Spinal cord (tissue), 10 donors: ENCODE data around the gene SEMA4A. TPM values are rescaled to one million over a fixed set of nuclear protein-coding genes. Genes with fewer than 3 reads are reported as not detected.

Source experiments
- DNase-seq, 6 donors: peaks; one replicate each; pipeline versions ENCODE4 v3.0.0 to v3.0.0-alpha.2; 2013 to 2015; ENCODE audit warnings: low spot score in 6 of 6, low read depth in 4 of 6
- H3K27ac ChIP-seq: one replicate; pipeline ENCODE4 v1.5.1; 2013; ENCODE audit warnings: low read depth, low read length, control low read depth
- H3K27me3 ChIP-seq: one replicate; pipeline ENCODE4 v1.6.1; 2013; ENCODE audit warnings: low read length; ENCODE audit not compliant: control insufficient read depth, insufficient read depth
- H3K36me3 ChIP-seq: one replicate; pipeline ENCODE4 v1.6.1; 2013; ENCODE audit warnings: low read length; ENCODE audit not compliant: control insufficient read depth, insufficient read depth
- H3K4me1 ChIP-seq: one replicate; pipeline ENCODE4 v1.6.1; 2013; ENCODE audit warnings: low read length; ENCODE audit not compliant: control insufficient read depth, insufficient read depth
- H3K4me3 ChIP-seq: one replicate; pipeline ENCODE4 v1.5.1; 2013; ENCODE audit warnings: low read depth, low read length, control low read depth
- H3K9me3 ChIP-seq: one replicate; pipeline ENCODE4 v1.6.1; 2013; ENCODE audit warnings: low read length; ENCODE audit not compliant: control insufficient read depth, insufficient read depth
- WGBS: methylation state at CpG from one replicate; pipeline ENCODE4 v1.1.5; 2013; ENCODE audit warnings: missing lambda C conversion rate; ENCODE audit not compliant: insufficient coverage; 5-methylcytosine and 5-hydroxymethylcytosine counted together
- polyA plus RNA-seq, 2 donors: library from polyadenylated mRNA; unstranded; fragments of 120-200 nt; gene quantifications; one replicate each; pipeline ENCODE4 v1.2.1, GENCODE V29; 2013; ENCODE audit not compliant: insufficient read length in 2 of 2
- total RNA-seq, 2 donors: library from RNA; depleted of rRNA in 1 of 2; stranded (reverse); fragments of 120-200 nt in 1 of 2; fragments of >200 nt in 1 of 2; gene quantifications; one replicate each; pipeline versions ENCODE4 v1.2.3 to v1.2.4, GENCODE V29; 2013 to 2014
- donor health status: healthy.

SEMA4A gene
- total and polyA plus RNA-seq, 4 donors = 8.2 to 42.0 (median 24.0) TPM

DNA sequence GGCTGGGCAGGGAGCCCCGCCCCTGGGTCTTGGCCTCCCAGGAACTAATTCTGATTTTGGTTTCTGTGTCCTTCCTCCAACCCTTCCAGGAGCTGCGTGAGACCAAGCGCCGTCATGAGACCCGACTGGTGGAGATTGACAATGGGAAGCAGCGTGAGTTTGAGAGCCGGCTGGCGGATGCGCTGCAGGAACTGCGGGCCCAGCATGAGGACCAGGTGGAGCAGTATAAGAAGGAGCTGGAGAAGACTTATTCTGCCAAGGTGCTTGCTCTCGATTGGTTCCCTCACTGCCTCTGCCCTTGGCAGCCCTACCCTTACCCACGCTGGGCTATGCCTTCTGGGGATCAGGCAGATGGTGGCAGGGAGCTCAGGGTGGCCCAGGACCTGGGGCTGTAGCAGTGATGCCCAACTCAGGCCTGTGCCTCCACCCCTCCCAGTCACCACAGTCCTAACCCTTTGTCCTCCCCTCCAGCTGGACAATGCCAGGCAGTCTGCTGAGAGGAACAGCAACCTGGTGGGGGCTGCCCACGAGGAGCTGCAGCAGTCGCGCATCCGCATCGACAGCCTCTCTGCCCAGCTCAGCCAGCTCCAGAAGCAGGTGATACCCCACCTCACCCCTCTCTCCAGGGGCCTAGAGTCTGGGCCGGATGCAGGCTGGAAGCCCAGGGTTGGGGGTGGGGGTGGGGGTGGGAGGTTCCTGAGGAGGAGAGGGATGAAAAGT, 18.5 kb upstream of the SEMA4A start:
- H3K36me3 ChIP-seq = peaks cover 94% of the 10 kb centered on the region
- 84% methylated on average over 11 of the region's 18 CpGs for WGBS
- DNase-seq = no peak
- H3K27ac ChIP-seq = no peak overlapping the region
- H3K9me3 ChIP-seq = no peaks in the 10 kb centered on the region
- H3K27me3 ChIP-seq = no peaks in the 10 kb centered on the region
- H3K4me1 ChIP-seq = peaks cover 11% of the 10 kb centered on the region
- H3K4me3 ChIP-seq = no peak overlapping the region

- H3K27me3 ChIP-seq = no peaks in the 10 kb centered on the region
- WGBS = 95% methylated on average over 31 of the region's 34 CpGs
- H3K27ac ChIP-seq = no peak overlapping the region
- DNase-seq = no peak
- no peak overlapping the region for H3K4me3 ChIP-seq
- peaks cover 11% of the 10 kb centered on the region for H3K4me1 ChIP-seq
- H3K9me3 ChIP-seq = no peaks in the 10 kb centered on the region
- peaks cover 88% of the 10 kb centered on the region for H3K36me3 ChIP-seq
These were observed 17.2 kb upstream of the SEMA4A start for GRCh38 chr1:156135930-156136871.

GRCh38 chr1:156136970-156137483, 16.4 kb upstream of the SEMA4A start:
- no peak for DNase-seq
- H3K9me3 ChIP-seq = no peaks in the 10 kb centered on the region
- peaks cover 83% of the 10 kb centered on the region for H3K36me3 ChIP-seq
- no peak overlapping the region for H3K27ac ChIP-seq
- H3K27me3 ChIP-seq = no peaks in the 10 kb centered on the region
- 61% methylated on average over 8 of the region's 12 CpGs for WGBS
- no peak overlapping the region for H3K4me3 ChIP-seq
- peaks cover 17% of the 10 kb centered on the region for H3K4me1 ChIP-seq

DNA sequence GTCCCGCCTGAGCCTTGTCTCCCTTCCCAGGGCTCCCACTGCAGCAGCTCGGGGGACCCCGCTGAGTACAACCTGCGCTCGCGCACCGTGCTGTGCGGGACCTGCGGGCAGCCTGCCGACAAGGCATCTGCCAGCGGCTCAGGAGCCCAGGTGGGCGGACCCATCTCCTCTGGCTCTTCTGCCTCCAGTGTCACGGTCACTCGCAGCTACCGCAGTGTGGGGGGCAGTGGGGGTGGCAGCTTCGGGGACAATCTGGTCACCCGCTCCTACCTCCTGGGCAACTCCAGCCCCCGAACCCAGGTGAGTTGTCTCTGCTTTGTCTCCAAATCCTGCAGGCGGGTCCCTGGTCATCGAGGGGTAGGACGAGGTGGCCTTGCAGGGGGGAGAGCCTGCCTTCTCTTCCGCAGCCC, 14.9 kb upstream of the SEMA4A start:
- no peak overlapping the region for H3K27ac ChIP-seq
- no peaks in the 10 kb centered on the region for H3K9me3 ChIP-seq
- 93% methylated on average over 21 of the region's 22 CpGs for WGBS
- no peak overlapping the region for H3K4me3 ChIP-seq
- no peak for DNase-seq
- peaks cover 72% of the 10 kb centered on the region for H3K36me3 ChIP-seq
- H3K4me1 ChIP-seq = peaks cover 17% of the 10 kb centered on the region
- H3K27me3 ChIP-seq = no peaks in the 10 kb centered on the region

DNA sequence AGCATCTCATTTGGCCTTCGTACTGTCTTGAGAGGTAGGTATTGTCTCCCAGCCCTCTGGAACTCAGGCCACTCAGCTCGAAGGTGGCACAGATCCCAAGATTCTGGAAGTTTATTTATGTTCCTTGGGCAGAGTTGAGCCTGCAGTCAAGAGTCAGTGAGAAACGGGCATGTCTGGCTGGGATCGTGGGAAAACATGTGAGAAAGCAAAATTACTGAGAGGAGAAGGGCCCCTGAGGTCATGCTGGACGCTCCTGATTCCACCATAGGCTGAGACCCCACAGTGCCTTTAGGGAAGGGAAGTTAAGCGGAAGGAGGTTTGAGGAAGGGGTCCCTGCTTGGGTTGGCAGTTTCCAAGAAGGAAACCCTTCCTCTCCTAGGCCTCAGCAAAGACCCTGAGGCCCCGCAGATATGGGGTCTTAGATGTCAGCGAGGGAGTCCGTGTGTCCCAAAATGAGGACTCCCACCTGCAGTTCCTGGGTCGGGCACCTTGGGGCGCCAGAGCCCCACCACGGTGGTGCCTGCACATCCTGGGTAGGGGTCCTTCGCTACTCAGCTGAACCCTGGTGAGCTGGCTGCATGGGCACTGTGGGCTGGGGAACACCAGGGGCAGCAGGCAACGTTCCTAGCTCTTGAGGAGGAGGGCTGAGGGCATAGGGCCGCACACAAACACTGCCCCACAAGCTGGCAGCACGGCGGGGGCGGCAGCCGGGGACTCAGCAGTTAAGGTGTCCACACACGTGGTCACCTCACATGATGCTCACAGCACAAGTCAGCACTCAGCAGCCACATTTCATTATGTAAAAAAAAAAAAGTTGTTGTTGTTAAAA, 12.3 kb upstream of the SEMA4A start:
- H3K4me3 ChIP-seq = no peak overlapping the region
- peaks cover 46% of the 10 kb centered on the region for H3K36me3 ChIP-seq
- H3K4me1 ChIP-seq = peaks cover 21% of the 10 kb centered on the region
- peak in 2 of 6 donors; percentile 61 to 75 for DNase-seq
- WGBS = 26% methylated on average over 14 of the region's 20 CpGs
- no peaks in the 10 kb centered on the region for H3K9me3 ChIP-seq
- peak overlapping the region; percentile 64 for H3K27ac ChIP-seq
- no peaks in the 10 kb centered on the region for H3K27me3 ChIP-seq

DNA sequence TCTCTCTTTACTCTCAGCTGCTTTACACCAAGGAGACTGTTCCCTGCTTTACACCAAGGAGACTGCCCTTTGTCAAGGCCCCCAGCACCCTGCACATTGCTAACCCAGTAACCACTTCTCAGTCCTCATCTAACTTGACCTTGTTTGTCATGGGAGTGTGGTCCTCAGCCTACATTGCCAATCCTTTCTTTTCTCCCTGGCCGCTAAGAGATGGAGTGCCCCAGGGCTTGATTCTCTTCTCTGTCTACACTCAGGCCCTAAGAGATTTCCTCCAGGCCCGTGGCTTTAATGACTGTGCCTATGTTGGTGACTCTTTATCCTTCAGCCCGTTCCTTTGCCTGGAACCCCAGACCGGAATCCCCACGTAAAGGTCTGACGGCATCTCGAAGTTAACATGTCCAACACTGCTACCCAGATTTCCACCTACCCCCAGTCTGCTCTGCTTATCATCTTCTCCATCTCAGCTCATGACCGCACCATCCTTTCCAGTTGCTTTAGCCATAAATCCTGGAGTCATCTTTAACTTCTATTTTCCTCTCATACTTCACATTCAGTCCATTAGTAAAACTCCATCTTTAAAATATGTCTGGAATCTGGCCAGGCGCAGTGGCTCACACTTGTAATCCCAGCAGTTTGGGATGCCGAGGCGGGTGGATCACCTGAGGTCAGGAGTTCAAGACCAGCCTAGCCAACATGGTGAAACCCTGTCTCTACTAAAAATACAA, 9.5 kb upstream of the SEMA4A start:
- no peak for DNase-seq
- Histone ChIP-seq H3K27me3 (no peaks in the 10 kb centered on the region), H3K4me3 (no peak overlapping the region), H3K4me1 (peaks cover 47% of the 10 kb centered on the region), H3K9me3 (no peaks in the 10 kb centered on the region), H3K36me3 (peaks cover 17% of the 10 kb centered on the region), H3K27ac (no peak overlapping the region)
- WGBS = 87% methylated on average over 9 of the region's 11 CpGs

DNA sequence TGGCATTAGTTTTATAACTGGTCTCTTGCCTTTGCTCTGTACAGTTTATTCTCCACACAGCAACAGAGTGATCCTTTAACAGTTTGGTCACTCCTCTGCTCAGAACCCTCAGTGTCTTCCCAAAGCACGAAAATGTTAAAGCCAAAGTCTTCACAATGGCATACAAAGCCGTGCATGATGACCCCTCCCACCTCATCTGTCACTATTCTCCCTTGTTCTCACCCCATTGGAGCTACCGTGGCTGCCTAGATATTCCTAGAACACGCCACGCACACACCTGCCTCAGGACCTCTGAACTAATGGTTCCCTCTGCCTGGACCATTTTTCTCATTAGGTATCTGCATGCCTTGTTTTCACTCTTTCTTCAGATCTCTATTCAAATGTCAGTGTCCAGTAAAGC, 8.6 kb upstream of the SEMA4A start:
- H3K27ac ChIP-seq = no peak overlapping the region
- 59% methylated on average over 5 of the region's 5 CpGs for WGBS
- H3K36me3 ChIP-seq = peaks cover 10% of the 10 kb centered on the region
- no peak overlapping the region for H3K4me3 ChIP-seq
- H3K4me1 ChIP-seq = peaks cover 54% of the 10 kb centered on the region
- no peak for DNase-seq
- H3K9me3 ChIP-seq = no peaks in the 10 kb centered on the region
- H3K27me3 ChIP-seq = peaks cover 2% of the 10 kb centered on the region

DNA sequence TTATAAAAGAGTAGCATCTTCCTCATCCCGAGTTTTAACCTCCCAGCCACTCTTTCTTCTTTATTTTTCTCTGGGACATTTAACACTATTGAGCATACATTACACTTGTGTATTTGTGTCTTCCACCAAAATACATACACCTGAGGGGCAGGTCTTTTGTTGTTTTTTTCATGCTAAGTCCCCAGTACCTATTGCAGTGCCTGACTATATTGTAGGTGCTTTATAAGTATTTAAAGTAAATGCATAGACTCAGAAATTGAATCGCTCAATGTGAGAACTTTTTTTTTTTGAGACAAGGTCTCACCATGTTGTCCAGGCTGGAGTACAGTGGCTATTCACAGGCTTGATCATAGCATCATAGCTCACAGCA, 7.8 kb upstream of the SEMA4A start:
- peak overlapping the region; percentile 79 for H3K27ac ChIP-seq
- H3K4me1 ChIP-seq = peaks cover 59% of the 10 kb centered on the region
- peaks cover 9% of the 10 kb centered on the region for H3K27me3 ChIP-seq
- H3K36me3 ChIP-seq = peaks cover 4% of the 10 kb centered on the region
- no peak for DNase-seq
- no peak overlapping the region for H3K4me3 ChIP-seq
- no peaks in the 10 kb centered on the region for H3K9me3 ChIP-seq
- 89% methylated on average over 1 of the region's 2 CpGs for WGBS
